ENCODE measurements around the gene AMBRA1.
"Not testable (repeated sequence)": the region's sequence is repeated elsewhere in the genome, so short reads cannot be mapped to it uniquely, and the experiment has no call there.

Gene AMBRA1

DNA sequence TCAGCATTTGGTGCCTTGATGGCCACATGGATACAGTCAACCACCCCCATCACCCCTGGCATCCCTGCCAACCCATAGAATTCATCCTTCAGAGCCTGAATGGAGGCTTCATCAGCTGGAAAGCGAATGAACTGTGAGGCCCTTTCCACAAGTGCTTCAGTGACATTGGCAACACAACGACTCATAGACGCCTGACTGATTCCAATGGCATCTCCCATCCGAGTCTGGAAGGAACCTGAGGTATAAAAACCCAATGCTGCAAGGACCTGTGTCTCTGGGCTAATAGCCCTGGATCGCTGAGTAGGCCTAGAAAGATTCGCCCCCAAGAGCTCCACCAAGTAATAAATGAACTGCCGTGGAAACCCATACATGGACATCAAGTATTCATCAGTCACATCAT, 21.9 kb upstream of the AMBRA1 start:
- DNase-seq (ENCODE audit: low read depth in 2 of 2, low spot score in 1 of 2), result no peak

DNA sequence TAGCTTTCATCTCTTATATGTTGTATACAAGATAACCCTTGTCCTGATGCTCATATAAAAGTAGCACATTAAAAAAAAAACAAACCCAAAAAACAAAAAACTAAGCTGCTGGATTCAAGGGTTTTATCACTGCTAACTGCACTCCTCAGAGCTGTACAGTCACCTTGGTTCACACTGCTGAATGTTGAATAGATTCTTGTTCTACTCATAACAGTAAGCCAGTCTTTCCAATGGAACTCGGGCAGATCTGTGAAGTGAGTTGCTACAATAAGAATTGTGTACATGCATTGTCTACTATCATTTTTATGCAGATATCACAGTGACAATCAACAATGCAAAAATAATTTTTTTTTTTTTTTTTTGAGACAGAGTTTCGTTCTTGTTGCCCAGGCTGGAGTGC, 18.5 kb upstream of the AMBRA1 start:
- no peak for DNase-seq (ENCODE audit: low read depth in 2 of 2, low spot score in 1 of 2)

DNA sequence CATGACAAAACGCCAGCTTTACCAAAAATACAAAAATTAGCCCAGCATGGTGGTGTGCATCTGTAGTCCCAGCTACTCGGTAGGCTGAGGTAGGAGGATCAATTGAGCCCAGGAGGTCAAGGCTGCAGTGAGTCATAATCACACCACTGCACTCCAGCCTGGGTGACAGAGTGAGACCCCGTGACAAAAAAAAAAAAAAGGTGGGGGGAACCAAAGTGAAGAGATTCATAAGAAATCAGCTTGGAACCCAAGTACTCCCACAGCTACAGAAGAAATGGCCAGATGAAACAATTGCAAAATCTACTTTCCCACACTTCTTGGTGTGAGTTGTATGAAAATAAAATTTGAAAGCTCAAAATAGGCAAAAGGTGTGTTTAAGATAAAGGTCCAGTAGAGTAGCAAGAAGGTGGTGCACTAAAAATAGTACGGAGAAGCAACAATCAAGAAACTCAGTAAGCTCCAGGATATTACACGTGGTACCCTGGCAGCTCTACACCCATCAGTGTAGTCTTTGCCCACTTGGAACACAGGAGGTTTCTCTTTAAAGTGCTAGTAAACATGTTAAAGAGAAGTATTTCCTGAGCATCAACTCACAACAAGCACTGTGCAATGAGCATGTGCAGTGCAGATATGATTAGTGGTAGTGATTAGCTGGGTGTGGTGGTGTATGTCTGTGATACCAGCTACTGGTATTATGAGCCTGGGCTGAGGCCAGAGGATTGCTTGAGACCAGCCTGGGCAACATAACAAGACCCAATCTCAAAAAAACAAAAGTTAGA, 17.9 kb upstream of the AMBRA1 start:
- DNase-seq (ENCODE audit: low read depth in 2 of 2, low spot score in 1 of 2), result no peak

DNA sequence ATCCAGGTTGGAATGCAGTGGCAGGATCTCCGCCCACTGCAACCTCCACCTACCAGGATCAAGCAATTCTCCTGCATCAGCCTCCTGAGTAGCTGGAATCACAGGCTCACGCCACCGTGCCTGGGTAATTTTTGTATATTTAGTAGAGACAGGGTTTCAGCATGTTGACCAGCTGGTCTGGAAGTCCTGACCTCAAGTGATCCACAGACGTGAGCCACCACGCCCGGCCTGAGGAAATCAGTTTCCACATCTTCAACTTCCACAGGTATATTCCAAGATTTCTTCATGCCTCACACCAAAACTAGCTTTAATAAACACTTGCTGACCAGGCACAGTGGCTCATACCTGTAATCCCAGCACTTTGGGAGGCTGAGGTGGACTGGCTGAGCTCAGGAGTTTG, 15.6 kb upstream of the AMBRA1 start:
- no peak for DNase-seq (ENCODE audit: low read depth in 2 of 2, low spot score in 1 of 2)

DNA sequence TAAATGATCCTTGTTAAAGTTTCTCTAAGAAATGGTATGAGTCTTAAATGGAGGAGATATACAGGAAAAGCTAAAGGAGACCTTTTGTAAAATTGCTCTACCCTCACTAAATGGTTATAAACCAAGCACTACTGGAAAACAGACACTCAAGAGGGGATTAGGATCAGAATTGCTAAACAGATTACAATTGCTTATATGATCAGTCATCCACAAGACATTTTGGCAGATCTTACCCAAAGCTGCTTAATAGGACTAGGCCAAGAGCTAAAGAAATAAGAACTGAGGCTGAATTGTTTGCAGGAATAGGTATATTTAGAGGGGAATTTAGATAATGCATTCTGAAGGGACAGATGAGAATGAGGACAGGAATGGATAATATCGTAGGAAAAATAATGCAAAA, 13.7 kb upstream of the AMBRA1 start:
- DNase-seq (ENCODE audit: low read depth in 2 of 2, low spot score in 1 of 2), result no peak

DNA sequence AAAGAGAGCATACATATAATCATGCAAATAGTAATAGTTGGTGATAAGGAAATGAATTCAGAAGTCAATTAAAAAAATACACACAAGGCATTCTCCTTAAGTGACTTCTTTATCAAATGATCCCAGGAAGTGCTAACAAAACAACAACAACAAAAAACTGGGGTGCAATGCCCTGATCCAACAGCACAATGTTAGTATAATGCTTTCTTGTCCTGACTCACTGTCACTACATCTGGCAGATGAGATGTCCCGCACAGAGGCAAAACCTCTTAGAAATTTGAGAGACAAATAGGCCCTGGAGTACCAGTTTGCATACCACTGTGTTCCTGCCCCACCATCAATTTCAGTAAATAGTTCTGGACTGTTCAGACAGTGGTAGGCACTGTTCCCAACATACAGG, 11.0 kb upstream of the AMBRA1 start:
- DNase-seq (ENCODE audit: low read depth in 2 of 2, low spot score in 1 of 2), result no peak

DNA sequence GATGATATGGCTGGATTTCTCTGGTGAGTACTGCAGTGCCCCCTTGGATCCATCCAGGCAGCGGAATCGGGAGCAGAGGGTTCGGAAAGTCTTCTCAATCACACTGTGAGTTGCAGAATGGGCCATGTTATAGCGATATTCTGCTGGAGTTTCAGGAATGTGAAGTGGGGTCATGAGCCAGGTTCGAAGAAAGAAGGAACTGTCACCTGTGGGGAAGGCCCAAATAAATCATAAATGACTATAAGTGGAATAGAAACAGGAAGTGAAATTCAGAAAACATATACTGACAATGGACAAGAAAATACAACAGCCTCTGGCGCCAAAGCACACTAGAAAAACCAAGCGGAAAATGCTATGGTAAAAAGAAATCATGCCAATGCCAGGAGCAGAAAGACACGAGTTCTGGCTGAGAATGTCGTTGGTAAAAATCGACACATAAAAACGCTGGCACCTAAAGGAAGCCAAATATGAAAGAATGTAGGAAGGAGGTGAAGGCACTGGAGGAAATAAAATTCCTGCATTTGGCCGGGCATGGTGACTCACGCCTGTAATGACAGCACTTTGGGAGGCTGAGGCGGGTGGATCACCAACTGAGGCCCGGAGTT, 10.0 kb upstream of the AMBRA1 start:
- DNase-seq (ENCODE audit: low read depth in 2 of 2, low spot score in 1 of 2), result no peak

DNA sequence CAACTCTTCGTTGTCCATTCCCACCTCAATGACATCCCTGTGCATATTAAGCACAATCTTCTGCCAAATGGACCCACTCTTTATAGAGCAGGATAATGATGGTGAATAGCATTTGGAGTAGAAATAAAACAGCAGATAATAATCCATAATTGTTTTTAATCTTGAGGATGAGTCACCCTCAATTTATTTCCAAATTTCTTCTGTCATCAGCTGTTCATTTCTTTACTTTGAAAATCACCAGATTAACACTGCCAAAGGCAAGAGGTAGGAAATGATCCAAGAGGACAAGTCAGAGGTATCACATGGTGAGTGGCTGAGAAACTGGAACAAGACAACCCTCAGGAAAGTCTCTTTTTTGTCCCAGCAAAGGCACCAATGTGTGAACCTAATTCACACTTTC, 7.3 kb upstream of the AMBRA1 start:
- no peak for DNase-seq (ENCODE audit: low read depth in 2 of 2, low spot score in 1 of 2)

DNA sequence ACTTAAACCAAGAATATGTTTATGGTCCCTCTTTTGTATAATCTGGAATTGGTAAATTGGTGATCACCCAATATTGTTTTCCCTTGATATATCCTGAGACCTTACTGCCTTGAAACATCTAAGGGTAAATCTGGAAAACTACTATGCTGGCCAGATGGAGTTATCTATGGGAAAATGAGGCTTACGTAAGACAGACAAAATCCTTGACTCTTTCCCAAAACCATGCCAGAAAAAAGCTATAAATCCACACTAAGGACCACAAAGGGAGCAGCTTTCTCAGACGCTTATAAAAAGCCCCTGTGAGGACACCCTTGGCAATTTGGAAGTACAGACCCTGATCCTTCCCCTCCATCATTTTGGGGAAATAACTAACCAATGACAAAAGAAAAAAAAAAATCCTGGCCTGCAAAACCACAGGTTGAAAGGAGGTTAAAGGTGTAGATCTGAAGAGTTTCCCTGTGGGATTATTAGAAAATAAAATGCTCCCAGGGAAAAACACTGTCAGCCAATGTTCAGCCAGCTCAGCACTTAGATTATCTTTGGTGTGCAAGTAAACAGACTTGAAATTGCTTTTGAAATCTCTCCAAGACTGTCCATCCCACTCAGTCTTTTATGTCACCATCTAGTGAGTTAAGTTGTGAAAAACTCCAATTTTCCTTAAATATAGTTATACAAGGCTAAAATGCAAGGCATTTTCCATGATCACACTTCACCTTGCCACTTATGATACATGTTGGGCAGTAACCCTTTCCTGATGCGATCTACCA, 6.6 kb upstream of the AMBRA1 start:
- DNase-seq (ENCODE audit: low read depth in 2 of 2, low spot score in 1 of 2), result no peak

DNA sequence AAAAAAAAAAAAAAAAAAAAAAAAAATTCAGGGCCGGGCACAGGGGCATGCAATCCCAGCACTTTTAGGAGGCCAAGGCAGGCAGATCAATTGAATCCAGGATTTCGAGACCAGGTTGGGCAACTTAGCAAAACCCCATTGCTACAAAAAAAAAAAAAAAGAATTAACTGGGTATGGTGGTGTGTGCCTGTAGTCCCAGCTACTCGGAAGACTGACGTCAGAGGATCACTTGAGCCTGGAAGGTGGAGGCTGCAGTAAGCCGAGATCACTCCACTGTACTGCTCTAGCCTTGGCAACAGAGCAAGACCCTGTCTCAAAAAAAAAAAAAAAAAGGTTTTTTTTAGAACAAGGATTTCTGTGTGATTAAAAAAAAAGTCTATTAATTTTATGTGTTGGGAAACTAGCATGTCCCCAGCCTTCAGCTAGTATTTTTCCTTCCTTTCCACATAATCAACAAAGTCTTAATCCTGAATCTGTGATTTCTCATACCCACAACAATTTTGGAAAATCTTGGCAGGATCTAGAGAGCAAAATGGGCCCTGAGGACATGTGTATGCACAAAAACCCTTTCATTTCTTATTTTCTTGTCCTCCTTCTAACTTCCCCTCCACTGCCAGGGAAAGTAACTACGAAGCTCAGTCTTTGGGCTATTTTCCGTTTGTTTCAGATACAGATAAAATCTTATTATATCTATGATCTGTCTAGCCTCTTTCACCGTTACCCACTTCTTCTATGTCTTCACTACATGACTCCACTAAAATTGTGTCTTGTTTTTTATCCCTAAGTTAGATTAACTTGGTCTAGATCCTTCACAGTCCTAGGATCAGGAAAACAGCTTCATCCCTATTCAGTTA, 5.7 kb upstream of the AMBRA1 start:
- no peak for DNase-seq (ENCODE audit: low read depth in 2 of 2, low spot score in 1 of 2)

DNA sequence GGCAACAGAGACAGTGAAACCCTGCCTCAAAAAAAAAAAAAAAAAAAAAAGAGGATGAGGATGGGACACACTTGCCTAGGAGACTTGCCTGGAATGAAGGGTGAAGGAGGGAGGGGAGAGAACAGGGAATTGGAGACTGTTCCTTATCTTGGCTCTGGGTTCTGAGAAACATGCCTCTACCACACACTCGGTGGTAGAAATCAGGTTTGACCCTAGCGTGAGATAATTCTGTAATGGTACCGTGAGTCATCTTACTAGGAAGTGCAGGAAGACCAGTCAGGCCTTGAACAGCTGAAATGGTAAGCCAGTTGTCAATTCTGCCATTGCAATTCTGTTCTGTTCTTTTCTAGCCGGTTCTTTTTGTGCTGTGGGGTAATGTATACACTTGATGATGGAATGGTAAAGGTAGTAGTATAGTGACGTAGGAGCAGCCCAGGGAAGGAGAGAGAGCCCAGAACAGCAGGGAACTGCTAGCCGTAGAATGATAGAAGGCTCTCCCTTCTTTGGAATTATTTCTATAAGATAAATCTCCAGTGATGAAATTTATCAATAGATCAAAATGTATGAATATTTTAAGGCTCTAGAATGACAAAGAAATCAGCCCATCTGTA, 3.9 kb upstream of the AMBRA1 start:
- DNase-seq (ENCODE audit: low read depth in 2 of 2, low spot score in 1 of 2), result no peak

DNA sequence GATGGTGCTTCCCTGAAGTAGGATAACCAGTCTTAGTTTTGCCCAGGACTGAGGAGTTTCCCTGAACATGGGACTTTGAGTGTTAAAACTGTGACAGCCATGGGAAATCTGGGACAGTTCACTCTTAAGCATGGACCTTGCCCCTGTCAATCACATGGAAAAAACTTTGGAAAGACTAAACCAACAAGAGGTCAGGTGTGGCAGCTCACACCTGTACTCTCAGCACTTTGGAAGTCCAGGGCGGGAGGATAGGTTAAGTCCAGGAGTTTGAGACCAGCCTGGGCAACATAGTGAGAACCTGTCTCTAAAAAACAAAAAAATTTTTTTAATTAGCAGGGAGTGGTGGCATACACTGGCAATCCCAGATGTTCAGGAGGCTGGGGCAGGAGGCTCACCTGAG, 3.3 kb upstream of the AMBRA1 start:
- no peak for DNase-seq (ENCODE audit: low read depth in 2 of 2, low spot score in 1 of 2)

DNA sequence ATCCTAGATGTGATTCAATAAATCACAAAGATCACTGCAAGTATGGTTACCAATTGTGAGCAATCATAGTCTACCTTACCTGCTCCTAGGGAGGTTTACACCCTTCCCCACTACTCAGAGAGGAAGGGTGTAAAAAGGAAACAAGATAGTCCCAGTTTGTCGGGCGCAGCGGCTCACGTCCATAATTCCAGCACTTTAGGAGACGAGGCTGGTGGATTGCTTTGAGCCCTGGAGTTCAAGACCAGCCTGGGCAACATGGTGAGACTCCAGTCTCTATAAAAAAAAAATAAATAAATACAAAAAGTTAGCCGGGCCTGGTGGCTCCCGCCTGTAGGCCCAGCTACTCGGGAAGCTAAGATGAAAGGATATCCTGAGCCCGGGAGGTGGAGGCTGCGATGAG, 962 bp upstream of the AMBRA1 start:
- no peak for DNase-seq (ENCODE audit: low read depth in 2 of 2, low spot score in 1 of 2)

DNA sequence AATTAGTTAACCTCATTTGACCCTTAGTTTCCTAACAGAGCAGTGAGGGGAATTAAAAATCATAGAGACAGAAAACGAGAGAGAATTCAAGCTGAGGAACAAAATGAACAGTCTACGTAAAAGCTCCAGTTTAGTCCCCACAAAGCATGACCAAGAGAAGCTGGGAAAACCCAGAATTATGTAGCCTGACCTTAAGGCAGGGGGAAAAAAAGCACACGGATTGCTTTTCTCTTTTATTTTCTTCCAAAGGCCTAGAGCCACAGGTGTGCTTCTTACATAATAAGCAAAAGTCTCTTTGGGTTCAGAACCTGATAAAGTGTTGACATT, 514 bp upstream of the AMBRA1 start:
- DNase-seq (ENCODE audit: low read depth in 2 of 2, low spot score in 1 of 2), result no peak

DNA sequence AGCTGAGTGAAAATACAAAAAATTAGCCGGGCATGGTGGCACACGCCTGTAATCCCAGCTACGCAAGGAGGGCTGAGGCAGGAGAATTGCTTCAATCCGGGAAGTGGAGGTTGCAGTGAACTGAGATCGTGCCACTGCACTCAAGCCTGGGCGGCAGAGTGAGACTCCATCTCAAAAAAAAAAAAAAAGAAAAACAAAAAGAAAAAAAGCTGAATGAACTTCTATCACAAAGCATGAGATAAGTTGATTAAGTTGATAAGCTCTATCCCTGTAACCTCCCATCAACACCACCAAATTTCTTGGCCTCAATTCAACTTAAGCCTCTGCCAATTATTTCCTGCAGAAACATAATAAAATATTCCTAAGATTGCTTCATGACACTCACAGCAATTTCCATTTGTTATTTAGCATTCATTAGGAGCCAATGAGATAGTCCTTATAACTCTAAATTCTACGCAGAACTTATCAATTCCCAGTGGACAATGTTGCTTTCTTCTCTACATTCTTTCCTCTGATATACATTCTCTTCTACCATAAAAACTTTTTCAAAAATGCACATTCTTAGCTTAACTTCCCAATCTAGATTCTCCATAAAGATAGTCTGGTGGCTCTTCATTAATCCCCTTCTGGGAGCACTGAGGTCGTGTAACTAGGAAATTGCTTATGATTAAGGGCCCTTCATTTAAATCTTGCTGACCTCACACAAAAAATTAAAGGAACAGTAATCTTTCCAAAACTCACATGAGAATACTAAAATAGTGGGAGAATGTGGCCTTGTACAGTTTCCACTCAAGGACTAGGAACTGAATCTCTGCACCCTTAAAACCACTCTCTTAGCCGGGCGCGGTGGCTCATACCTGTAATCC, 2.9 kb downstream of the AMBRA1 start:
- DNase-seq (ENCODE audit: low read depth in 2 of 2, low spot score in 1 of 2), result no peak

DNA sequence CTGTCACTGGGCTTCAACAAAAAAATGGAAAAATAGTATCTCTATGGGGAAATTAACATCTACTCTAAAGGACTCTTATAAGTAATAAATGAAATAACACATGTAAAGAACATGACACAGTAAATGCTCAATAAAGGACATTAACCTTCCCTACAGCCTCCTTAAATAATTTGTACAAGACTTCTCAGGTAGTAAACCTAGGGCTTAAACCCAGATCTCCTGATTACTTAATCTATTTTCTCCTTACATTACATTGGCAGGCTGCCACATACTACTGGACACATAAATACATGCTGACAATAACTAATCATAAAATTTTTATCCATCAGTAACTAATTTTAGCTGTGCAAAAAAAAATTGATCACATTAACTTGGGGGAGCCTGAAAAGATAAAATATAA, 4.9 kb downstream of the AMBRA1 start:
- DNase-seq (ENCODE audit: low read depth in 2 of 2, low spot score in 1 of 2), result no peak

DNA sequence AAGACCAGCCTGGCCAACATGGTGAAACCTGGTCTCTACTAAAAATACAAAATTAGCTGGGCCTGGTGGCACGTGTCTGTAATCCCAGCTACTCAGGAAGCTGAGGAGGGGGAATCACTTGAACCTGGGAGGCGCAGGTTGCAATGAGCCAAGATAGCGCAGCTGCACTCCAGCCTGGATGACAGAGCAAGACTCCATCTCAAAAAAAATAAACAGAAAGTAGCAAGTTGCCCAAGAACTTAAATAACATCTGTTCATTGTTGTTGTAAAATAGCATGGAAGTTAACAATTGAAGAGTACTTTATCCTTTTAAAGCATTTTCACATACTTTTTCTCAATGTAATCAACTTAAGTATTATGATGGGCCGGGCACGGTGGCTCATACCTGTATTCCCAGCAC, 5.7 kb downstream of the AMBRA1 start:
- DNase-seq (ENCODE audit: low read depth in 2 of 2, low spot score in 1 of 2), result no peak

DNA sequence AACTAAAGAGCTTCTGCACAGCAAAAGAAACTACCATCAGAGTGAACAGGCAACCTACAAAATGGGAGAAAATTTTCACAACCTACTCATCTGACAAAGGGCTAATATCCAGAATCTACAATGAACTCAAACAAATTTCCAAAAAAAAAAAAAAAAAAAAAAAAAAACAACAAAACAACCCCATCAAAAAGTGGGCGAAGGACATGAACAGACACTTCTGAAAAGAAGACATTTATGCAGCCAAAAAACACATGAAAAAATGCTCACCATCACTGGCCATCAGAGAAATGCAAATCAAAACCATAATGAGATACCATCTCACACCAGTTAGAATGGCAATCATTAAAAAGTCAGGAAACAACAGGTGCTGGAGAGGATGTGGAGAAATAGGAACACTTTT, 10.3 kb downstream of the AMBRA1 start:
- DNase-seq (ENCODE audit: low read depth in 2 of 2, low spot score in 1 of 2), result not testable (repeated sequence)

DNA sequence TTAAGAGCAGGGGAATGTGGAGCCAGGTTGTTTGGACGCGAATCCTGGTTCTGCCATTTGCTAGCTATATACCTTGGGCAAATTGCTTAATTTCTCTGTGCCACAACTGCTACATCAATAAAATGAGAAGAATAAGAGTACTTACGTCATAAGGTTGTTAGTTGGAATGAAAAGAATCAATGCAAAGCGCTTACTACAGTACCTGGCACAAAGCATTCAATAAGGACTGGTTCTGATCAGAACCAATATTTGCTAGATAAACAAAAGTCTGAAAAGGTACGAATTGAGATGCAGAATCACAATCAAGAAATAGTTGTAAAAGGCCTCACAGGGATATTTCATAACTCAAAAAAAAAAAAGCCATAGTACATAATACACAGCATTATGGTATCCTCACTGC, 11.2 kb downstream of the AMBRA1 start:
- no peak for DNase-seq (ENCODE audit: low read depth in 2 of 2, low spot score in 1 of 2)

DNA sequence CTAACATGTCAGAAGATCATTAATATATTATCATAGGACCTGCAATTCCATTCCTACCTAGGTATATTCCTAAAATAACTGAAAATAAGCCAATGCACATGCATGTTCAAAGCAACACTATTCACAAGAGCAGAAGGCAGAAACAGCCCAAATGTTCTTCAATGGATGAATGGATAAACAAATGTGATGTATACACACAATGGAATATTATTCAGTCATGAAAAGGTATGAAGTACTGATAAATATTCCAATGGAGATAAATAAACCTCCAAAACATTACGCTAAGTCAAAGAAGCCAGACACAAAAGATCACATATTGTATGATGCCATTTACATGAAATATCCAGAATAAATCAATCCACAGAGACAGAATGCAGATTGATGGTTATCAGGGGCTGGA, 16.8 kb downstream of the AMBRA1 start:
- no peak for DNase-seq (ENCODE audit: low read depth in 2 of 2, low spot score in 1 of 2)
